ENCODE measurements around the gene ADAMTSL4. TPM values are rescaled to one million over a fixed set of nuclear protein-coding genes. Genes with fewer than 3 reads are reported as not detected.
A peak's percentile ranks its signal among the peaks of the same experiment; 100 is the strongest.

ADAMTSL4 gene
- total RNA-seq, 1 donor from 2014 or later: 6.7 TPM

- Histone ChIP-seq H3K79me2 (ENCODE audit: insufficient read depth, low read length) (no peaks in the 10 kb centered on the region), H3K9ac (ENCODE audit: low read length) (no peak overlapping the region), H3K9me3 (ENCODE audit: insufficient read depth, low read depth, low read length) (no peaks in the 10 kb centered on the region), H3K27me3 (ENCODE audit: insufficient read depth, low read length) (no peaks in the 10 kb centered on the region), H3K4me2 (ENCODE audit: low read length) (peak overlapping the region; percentile 67), H3K4me3 (ENCODE audit: insufficient read depth, low read depth, low read length) (no peak overlapping the region), H3K36me3 (ENCODE audit: insufficient read depth, low read length) (no peaks in the 10 kb centered on the region), H3K27ac (ENCODE audit: low read depth, low read length) (no peak overlapping the region), H4K20me1 (ENCODE audit: insufficient read depth, low read length) (peaks cover 6% of the 10 kb centered on the region), H3K4me1 (ENCODE audit: insufficient read depth, low read length) (peaks cover 14% of the 10 kb centered on the region), H2AFZ (ENCODE audit: low read depth, low read length) (no peak overlapping the region)
- TF ChIP-seq EZH2 (IDR thresholded peaks at IDR 0.05; ENCODE audit: insufficient read depth, low read length) (no peak), CTCF (IDR thresholded peaks at IDR 0.05; ENCODE audit: insufficient read depth, low read depth, low read length) (no peak)
- no peak overlapping the region for H3K4me3 Mint-ChIP-seq (ENCODE audit: unreplicated experiment)
- FAIRE-seq: no peak
- H3K27me3 Mint-ChIP-seq (ENCODE audit: low read depth, unreplicated experiment): no peaks in the 10 kb centered on the region
- peaks cover 14% of the 10 kb centered on the region for H3K4me1 Mint-ChIP-seq (ENCODE audit: low read depth, unreplicated experiment)
- DNase-seq (ENCODE audit: low read depth): no peak
- H3K27ac Mint-ChIP-seq (ENCODE audit: unreplicated experiment): no peak overlapping the region
- no peaks in the 10 kb centered on the region for H3K36me3 Mint-ChIP-seq (ENCODE audit: low read depth, unreplicated experiment)
- no peaks in the 10 kb centered on the region for H3K9me3 Mint-ChIP-seq (ENCODE audit: unreplicated experiment)
Measured at GRCh38 chr1:150551784-150552127, 2.5 kb downstream of the ADAMTSL4 start.

GRCh38 chr1:150552128-150552910 lies 3.1 kb downstream of the ADAMTSL4 start:
- TF ChIP-seq CTCF (IDR thresholded peaks at IDR 0.05; ENCODE audit: insufficient read depth, low read depth, low read length): no peak
- no peaks in the 10 kb centered on the region for H3K9me3 ChIP-seq (ENCODE audit: insufficient read depth, low read depth, low read length)
- peak overlapping the region; percentile 62 for H3K27ac Mint-ChIP-seq (ENCODE audit: unreplicated experiment)
- no peak overlapping the region for H2AFZ ChIP-seq (ENCODE audit: low read depth, low read length)
- H3K4me1 Mint-ChIP-seq (ENCODE audit: low read depth, unreplicated experiment): peaks cover 14% of the 10 kb centered on the region
- no peaks in the 10 kb centered on the region for H3K27me3 ChIP-seq (ENCODE audit: insufficient read depth, low read length)
- peaks cover 6% of the 10 kb centered on the region for H4K20me1 ChIP-seq (ENCODE audit: insufficient read depth, low read length)
- H3K4me3 ChIP-seq (ENCODE audit: insufficient read depth, low read depth, low read length): no peak overlapping the region
- FAIRE-seq: no peak
- peak overlapping the region; percentile 67 for H3K4me2 ChIP-seq (ENCODE audit: low read length)
- no peaks in the 10 kb centered on the region for H3K9me3 Mint-ChIP-seq (ENCODE audit: unreplicated experiment)
- H3K27ac ChIP-seq (ENCODE audit: low read depth, low read length): no peak overlapping the region
- peak; percentile 81 for DNase-seq (ENCODE audit: low read depth)
- H3K36me3 ChIP-seq (ENCODE audit: insufficient read depth, low read length): no peaks in the 10 kb centered on the region
- no peaks in the 10 kb centered on the region for H3K36me3 Mint-ChIP-seq (ENCODE audit: low read depth, unreplicated experiment)
- no peak overlapping the region for H3K4me3 Mint-ChIP-seq (ENCODE audit: unreplicated experiment)
- peaks cover 14% of the 10 kb centered on the region for H3K4me1 ChIP-seq (ENCODE audit: insufficient read depth, low read length)
- no peaks in the 10 kb centered on the region for H3K79me2 ChIP-seq (ENCODE audit: insufficient read depth, low read length)
- no peaks in the 10 kb centered on the region for H3K27me3 Mint-ChIP-seq (ENCODE audit: low read depth, unreplicated experiment)
- H3K9ac ChIP-seq (ENCODE audit: low read length): peak overlapping the region; percentile 50

DNA sequence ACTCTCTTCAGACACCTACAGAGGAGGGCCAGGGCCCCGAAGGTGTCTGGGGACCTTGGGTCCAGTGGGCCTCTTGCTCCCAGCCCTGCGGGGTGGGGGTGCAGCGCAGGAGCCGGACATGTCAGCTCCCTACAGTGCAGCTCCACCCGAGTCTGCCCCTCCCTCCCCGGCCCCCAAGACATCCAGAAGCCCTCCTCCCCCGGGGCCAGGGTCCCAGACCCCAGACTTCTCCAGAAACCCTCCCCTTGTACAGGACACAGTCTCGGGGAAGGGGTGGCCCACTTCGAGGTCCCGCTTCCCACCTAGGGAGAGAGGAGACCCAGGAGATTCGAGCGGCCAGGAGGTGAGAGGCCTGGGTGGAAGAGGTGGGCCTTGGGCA lies 3.7 kb downstream of the ADAMTSL4 start:
- peak overlapping the region; percentile 62 for H3K27ac Mint-ChIP-seq (ENCODE audit: unreplicated experiment)
- no peaks in the 10 kb centered on the region for H3K79me2 ChIP-seq (ENCODE audit: insufficient read depth, low read length)
- peaks cover 7% of the 10 kb centered on the region for H4K20me1 ChIP-seq (ENCODE audit: insufficient read depth, low read length)
- no peak overlapping the region for H2AFZ ChIP-seq (ENCODE audit: low read depth, low read length)
- no peaks in the 10 kb centered on the region for H3K27me3 ChIP-seq (ENCODE audit: insufficient read depth, low read length)
- no peak overlapping the region for H3K27ac ChIP-seq (ENCODE audit: low read depth, low read length)
- H3K36me3 Mint-ChIP-seq (ENCODE audit: low read depth, unreplicated experiment): no peaks in the 10 kb centered on the region
- no peak overlapping the region for H3K4me3 ChIP-seq (ENCODE audit: insufficient read depth, low read depth, low read length)
- FAIRE-seq (no peak), DNase-seq (ENCODE audit: low read depth) (no peak)
- H3K4me2 ChIP-seq (ENCODE audit: low read length): peak overlapping the region; percentile 67
- H3K9me3 Mint-ChIP-seq (ENCODE audit: unreplicated experiment): no peaks in the 10 kb centered on the region
- H3K9me3 ChIP-seq (ENCODE audit: insufficient read depth, low read depth, low read length): no peaks in the 10 kb centered on the region
- no peaks in the 10 kb centered on the region for H3K36me3 ChIP-seq (ENCODE audit: insufficient read depth, low read length)
- TF ChIP-seq EZH2 (IDR thresholded peaks at IDR 0.05; ENCODE audit: insufficient read depth, low read length) (no peak), CTCF (IDR thresholded peaks at IDR 0.05; ENCODE audit: insufficient read depth, low read depth, low read length) (no peak)
- peaks cover 14% of the 10 kb centered on the region for H3K4me1 ChIP-seq (ENCODE audit: insufficient read depth, low read length)
- H3K4me1 Mint-ChIP-seq (ENCODE audit: low read depth, unreplicated experiment): peaks cover 14% of the 10 kb centered on the region
- H3K9ac ChIP-seq (ENCODE audit: low read length): peak overlapping the region; percentile 50
- H3K27me3 Mint-ChIP-seq (ENCODE audit: low read depth, unreplicated experiment): no peaks in the 10 kb centered on the region
- no peak overlapping the region for H3K4me3 Mint-ChIP-seq (ENCODE audit: unreplicated experiment)

All from astrocyte (in vitro differentiated cells and primary cell).